GM12878 (cell line): ENCODE data around the gene PAX2. TPM values are rescaled to one million over a fixed set of nuclear protein-coding genes. Genes with fewer than 3 reads are reported as not detected.

Experiments
- ATAC-seq: fragments of 200-7000 bp; cut with Tn5 transposase; 3 replicates; pipeline ENCODE4 v1.9.1; 2020; ENCODE audit warnings: mild to moderate bottlenecking, moderate library complexity
- BruUV-seq: library from RNA; stranded (reverse); fragments of 400-500 nt; replicated peaks from 2 replicates; lab custom pipeline; 2021; lab: Mats Ljungman, UMichigan
- CTCF ChIA-PET: fragments of 300-600 bp; sonication (Branson Sonifier 250); formaldehyde crosslinking; extraction: SDS; loops from one replicate; lab custom pipeline; 2021; ENCODE audit warnings: inconsistent platforms; lab: Yijun Ruan, JAX
- POLR2A ChIA-PET: fragments of 350-600 bp; formaldehyde crosslinking; extraction: SDS; loops from one replicate; lab custom pipeline; 2021; ENCODE audit warnings: inconsistent platforms; lab: Charles Lee
- RAD21 ChIA-PET: fragments of 300-600 bp; sonication (Branson Sonifier 250); formaldehyde crosslinking; loops from one replicate; lab custom pipeline; 2023; ENCODE audit warnings: antibody characterized with exemption; ENCODE audit not compliant: unreplicated experiment; lab: Charles Lee
- SMC1A ChIA-PET: fragments of 300-600 bp; sonication (Branson Sonifier 250); formaldehyde crosslinking; loops from one replicate; lab custom pipeline; 2023; ENCODE audit not compliant: unreplicated experiment, uncharacterized antibody; lab: Charles Lee
- DNase-seq: peaks from one replicate; pipeline ENCODE4 v3.0.0-alpha.2; 2011; ENCODE audit warnings: low read depth, low spot score
- FAIRE-seq: peaks from 3 replicates; lab custom pipeline; 2011; peaks lifted over from hg19 to GRCh38; lab: Jason Lieb, UNC
- H2AFZ ChIP-seq: 2 replicates; pipeline ENCODE4 v1.6.0; 2011; ENCODE audit warnings: low read depth, low read length, control low read depth; ENCODE audit not compliant: control insufficient read depth
- H3K27ac ChIP-seq: 2 replicates; pipeline ENCODE4 v1.5.1; 2011; ENCODE audit warnings: control low read depth; ENCODE audit not compliant: control insufficient read depth, insufficient read depth
- H3K27me3 ChIP-seq, 2 experiments: replicated peaks in 1 of 2; 2 replicates each; pipeline versions ENCODE4 v1.6.0 to v1.6.1; 2011; ENCODE audit warnings: low read length in 1 of 2; ENCODE audit not compliant: control insufficient read depth in 2 of 2, insufficient read depth in 2 of 2
- H3K36me3 ChIP-seq, 2 experiments: 2 replicates each; pipeline ENCODE4 v1.5.1; 2011; ENCODE audit warnings: low read length in 1 of 2; ENCODE audit not compliant: control insufficient read depth in 2 of 2, insufficient read depth in 2 of 2
- H3K4me1 ChIP-seq: 2 replicates; pipeline ENCODE4 v1.6.1; 2011; ENCODE audit warnings: mild to moderate bottlenecking, low read length, moderate library complexity, mixed read lengths; ENCODE audit not compliant: control insufficient read depth, insufficient read depth
- H3K4me2 ChIP-seq: 2 replicates; pipeline ENCODE4 v1.6.0; 2011; ENCODE audit warnings: control low read depth; ENCODE audit not compliant: control insufficient read depth, insufficient read depth
- H3K4me3 ChIP-seq: fragments of 200-600 bp; sonication (generic); 2 replicates; pipeline ENCODE4 v1.5.1; 2016
- H3K79me2 ChIP-seq: 2 replicates; pipeline ENCODE4 v1.6.0; 2011; ENCODE audit warnings: low read length; ENCODE audit not compliant: control insufficient read depth, insufficient read depth
- H3K9ac ChIP-seq: 2 replicates; pipeline ENCODE4 v1.8.0; 2011; ENCODE audit warnings: low read length, control low read depth, mixed read lengths; ENCODE audit not compliant: control insufficient read depth, insufficient read depth
- H3K9me3 ChIP-seq: replicated peaks from 3 replicates; pipeline ENCODE4 v1.5.1; 2011; ENCODE audit warnings: mild to moderate bottlenecking, low read length; ENCODE audit not compliant: control insufficient read depth, insufficient read depth
- H4K20me1 ChIP-seq: 2 replicates; pipeline ENCODE4 v1.6.0; 2011; ENCODE audit not compliant: control insufficient read depth, insufficient read depth
- EGR1 ChIP-seq, 2 experiments: IDR thresholded peaks; 1 replicate in 1 of 2; 2 replicates in 1 of 2; pipeline ENCODE4 v1.6.1; 2011 to 2012; ENCODE audit warnings: low read depth in 2 of 2, low read length in 2 of 2, borderline replicate concordance in 1 of 2, mild to moderate bottlenecking in 1 of 2, moderate library complexity in 1 of 2
- ESRRA ChIP-seq: IDR thresholded peaks from 2 replicates; pipeline ENCODE4 v1.6.1; 2012; ENCODE audit warnings: mild to moderate bottlenecking, low read length, improper control_type of control experiment
- HDAC2 ChIP-seq: fragments of 200-600 bp; sonication (generic); IDR thresholded peaks from 2 replicates; pipeline ENCODE4 v1.6.1; 2017
- MEF2B ChIP-seq: fragments of 450-650 bp; IDR thresholded peaks from 2 replicates; pipeline ENCODE4 v1.6.1; 2018; ENCODE audit warnings: mild to moderate bottlenecking, moderate library complexity; ENCODE audit not compliant: partially characterized antibody, poor library complexity, severe bottlenecking
- PAX8 ChIP-seq: fragments of 450-650 bp; IDR thresholded peaks from 2 replicates; pipeline ENCODE4 v1.6.1; 2017; ENCODE audit warnings: mild to moderate bottlenecking, moderate library complexity
- PML ChIP-seq: IDR thresholded peaks from 2 replicates; pipeline ENCODE4 v1.6.1; 2012; ENCODE audit warnings: low read length, inconsistent platforms
- POLR2AphosphoS2 ChIP-seq: IDR thresholded peaks from 2 replicates; pipeline ENCODE4 v1.6.1; 2011; ENCODE audit warnings: low read depth, mild to moderate bottlenecking, low read length, improper control_type of control experiment, moderate library complexity
- POU2F2 ChIP-seq: IDR thresholded peaks from 3 replicates; pipeline ENCODE4 v1.6.1; 2011; ENCODE audit warnings: low read depth, mild to moderate bottlenecking, low read length, borderline replicate concordance
- SPI1 ChIP-seq: IDR thresholded peaks from 2 replicates; pipeline ENCODE4 v1.6.1; 2011; ENCODE audit warnings: low read depth, mild to moderate bottlenecking, low read length, moderate library complexity, borderline replicate concordance; ENCODE audit not compliant: insufficient read depth
- WGBS: methylation state at CpG from one replicate; pipeline ENCODE4 v1.1.6; 2016; ENCODE audit warnings: low lambda C conversion rate; ENCODE audit not compliant: insufficient replicate concordance, insufficient coverage; ENCODE audit errors: missing lambda C conversion rate; 5-methylcytosine and 5-hydroxymethylcytosine counted together
- in situ Hi-C: fragments of 300-500 bp; cut with MboI; formaldehyde crosslinking; loops from 9 replicates; pipeline ENCODE4 v1.14.3; 2018; ENCODE audit warnings: mixed read lengths
- intact Hi-C: fragments of 100-400 bp; cut with micrococcal nuclease; formaldehyde crosslinking; loops from one replicate; pipeline ENCODE4 v1.14.2; 2022; ENCODE audit not compliant: unreplicated experiment
- polyA plus RNA-seq, 11 experiments: library from polyadenylated mRNA; depleted of rRNA in 4 of 11; unstranded in 6 of 11; stranded (reverse) in 5 of 11; fragments of >200 nt; fragmentation: Nextera tagmentation in 4 of 11; fragmentation: Illumina TruSeq in 1 of 11; extraction: Ambion mirVana in 4 of 11; extraction: Trizol in 1 of 11; gene quantifications; 1 replicate in 1 of 11; 2 replicates in 10 of 11; pipeline versions ENCODE4 v1.2.1 to v1.2.3, GENCODE V29; 2011 to 2016; ENCODE audit warnings: inconsistent platforms in 2 of 11, missing spikeins in 2 of 11, low read depth in 1 of 11
- total RNA-seq, 4 experiments: library from RNA; depleted of rRNA in 3 of 4; stranded (reverse); fragments of >200 nt in 3 of 4; fragmentation: Illumina TruSeq in 1 of 4; extraction: Trizol in 1 of 4; gene quantifications; 2 replicates each; pipeline versions ENCODE4 v1.2.1 to v1.2.3, GENCODE V29; 2013 to 2021

Gene PAX2
- total and polyA plus RNA-seq, 10 of the 15 experiments (the other 5 are each of a cell fraction or from before 2014, with no cell fraction given), result not detected

DNA sequence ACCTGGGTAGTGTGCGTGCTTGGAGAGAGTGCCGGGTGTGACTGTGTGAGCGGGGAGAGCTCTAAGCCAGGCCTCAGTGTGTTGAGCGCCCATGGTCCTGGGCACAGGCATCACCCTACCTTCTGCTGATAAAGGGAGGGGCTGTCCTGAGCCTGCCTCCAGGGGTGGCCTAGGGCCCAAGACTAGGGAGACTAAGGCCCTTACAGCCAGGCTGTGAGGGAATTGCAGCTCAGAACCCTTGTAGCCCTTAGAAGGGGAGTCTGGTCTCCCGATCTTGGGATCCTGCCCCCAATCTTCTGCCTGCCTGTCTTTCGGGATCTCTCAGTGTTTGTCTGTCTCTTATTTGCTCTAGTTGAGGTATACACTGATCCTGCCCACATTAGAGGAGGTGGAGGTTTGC lies 41.2 kb downstream of the PAX2 start:
- TF ChIP-seq SPI1 (no peak), ESRRA (no peak), PML (no peak), POU2F2 (no peak), PAX8 (no peak), HDAC2 (no peak), MEF2B (no peak), EGR1 (IDR thresholded peaks at IDR 0.05; ENCODE audit: borderline replicate concordance in 1 of 2, low read depth in 2 of 2, low read length in 2 of 2) (no peak), POLR2AphosphoS2 (no peak)
- 42% methylated on average over 6 of the region's 6 CpGs for WGBS
- H3K4me1 ChIP-seq, result no peaks in the 10 kb centered on the region
- no peaks in the 10 kb centered on the region for H3K36me3 ChIP-seq
- H2AFZ ChIP-seq, result no peak overlapping the region
- POLR2A ChIA-PET, result no interaction called here
- BruUV-seq, result no TSS peak
- RAD21 ChIA-PET, result no interaction called here
- no peak overlapping the region for H3K27ac ChIP-seq
- no peak overlapping the region for H3K4me2 ChIP-seq
- DNase-seq (no peak), FAIRE-seq (no peak), ATAC-seq (no peak)
- no peak overlapping the region for H3K4me3 ChIP-seq
- no peaks in the 10 kb centered on the region for H3K79me2 ChIP-seq
- H3K27me3 ChIP-seq, result peaks cover 5 to 8% of the 10 kb centered on the region in 2 experiments
- CTCF ChIA-PET, result no interaction called here
- no peaks in the 10 kb centered on the region for H3K9me3 ChIP-seq
- H4K20me1 ChIP-seq, result no peaks in the 10 kb centered on the region
- SMC1A ChIA-PET, result interaction anchor here (0.7 kb wide), 1 partner anchor 125 kb away, joined by 3 read pairs; no protein-coding TSS in a partner anchor
- in situ Hi-C loops (no loop called here), intact Hi-C loops (no loop called here)
- no peak overlapping the region for H3K9ac ChIP-seq
